ENCODE data around the gene PTTG1.

PTTG1 gene

GRCh38 chr5:160390787-160391696 lies 30.6 kb upstream of the PTTG1 start:
- no peak overlapping the region for H3K9ac ChIP-seq (ENCODE audit: low read depth, low read length, poor library complexity, severe bottlenecking)
- no peaks in the 10 kb centered on the region for H3K36me3 ChIP-seq (ENCODE audit: insufficient read depth, low read length)
- H3K9me3 ChIP-seq (ENCODE audit: insufficient read depth, low read depth, low read length), result no peaks in the 10 kb centered on the region
- H3K79me2 ChIP-seq (ENCODE audit: insufficient read depth, low read length), result no peaks in the 10 kb centered on the region
- H3K27me3 ChIP-seq (ENCODE audit: insufficient read depth, low read length, poor library complexity, severe bottlenecking), result no peaks in the 10 kb centered on the region
- no peaks in the 10 kb centered on the region for H4K20me1 ChIP-seq (ENCODE audit: insufficient read depth, low read length, poor library complexity, severe bottlenecking)
- no peak for TF ChIP-seq EZH2phosphoT487 (IDR thresholded peaks at IDR 0.05; ENCODE audit: borderline replicate concordance)
- TF ChIP-seq CTCF (conservative IDR thresholded peaks at IDR 0.05; ENCODE audit: low read length), result peak; percentile 57
- H3K4me2 ChIP-seq (ENCODE audit: low read depth, low read length, poor library complexity, severe bottlenecking), result no peak overlapping the region
- H3K9me2 ChIP-seq (replicated peaks; ENCODE audit: low read depth, low read length), result no peaks in the 10 kb centered on the region
- no peak overlapping the region for H3K4me3 ChIP-seq (ENCODE audit: low read length, poor library complexity, severe bottlenecking)
- H3K4me1 ChIP-seq (ENCODE audit: insufficient read depth, low read length, poor library complexity, severe bottlenecking), result no peaks in the 10 kb centered on the region
- H2AFZ ChIP-seq (ENCODE audit: low read length), result no peak overlapping the region
- no peaks in the 10 kb centered on the region for H3F3A ChIP-seq (ENCODE audit: low read depth)

- Histone ChIP-seq H3K36me3 (ENCODE audit: insufficient read depth, low read length) (no peaks in the 10 kb centered on the region), H3K79me2 (ENCODE audit: insufficient read depth, low read length) (peaks cover 14% of the 10 kb centered on the region), H3K4me3 (ENCODE audit: low read length, poor library complexity, severe bottlenecking) (no peak overlapping the region), H3K9me3 (ENCODE audit: insufficient read depth, low read depth, low read length) (no peaks in the 10 kb centered on the region), H3K27me3 (ENCODE audit: insufficient read depth, low read length, poor library complexity, severe bottlenecking) (no peaks in the 10 kb centered on the region), H3K4me1 (ENCODE audit: insufficient read depth, low read length, poor library complexity, severe bottlenecking) (peaks cover 9% of the 10 kb centered on the region), H3F3A (ENCODE audit: low read depth) (no peaks in the 10 kb centered on the region), H3K4me2 (ENCODE audit: low read depth, low read length, poor library complexity, severe bottlenecking) (no peak overlapping the region), H3K9me2 (replicated peaks; ENCODE audit: low read depth, low read length) (no peaks in the 10 kb centered on the region), H4K20me1 (ENCODE audit: insufficient read depth, low read length, poor library complexity, severe bottlenecking) (no peaks in the 10 kb centered on the region), H2AFZ (ENCODE audit: low read length) (no peak overlapping the region), H3K9ac (ENCODE audit: low read depth, low read length, poor library complexity, severe bottlenecking) (no peak overlapping the region)
- no peak for TF ChIP-seq EZH2phosphoT487 (IDR thresholded peaks at IDR 0.05; ENCODE audit: borderline replicate concordance)
- no peak for TF ChIP-seq CTCF (conservative IDR thresholded peaks at IDR 0.05; ENCODE audit: low read length)
These were observed 26.5 kb upstream of the PTTG1 start for GRCh38 chr5:160395111-160395510.

GRCh38 chr5:160397492-160397891 lies 24.2 kb upstream of the PTTG1 start:
- H3K36me3 ChIP-seq (ENCODE audit: insufficient read depth, low read length), result no peaks in the 10 kb centered on the region
- peak overlapping the region; percentile 31 for H3K4me2 ChIP-seq (ENCODE audit: low read depth, low read length, poor library complexity, severe bottlenecking)
- H3K4me3 ChIP-seq (ENCODE audit: low read length, poor library complexity, severe bottlenecking), result no peak overlapping the region
- H3K79me2 ChIP-seq (ENCODE audit: insufficient read depth, low read length), result peaks cover 14% of the 10 kb centered on the region
- H3K4me1 ChIP-seq (ENCODE audit: insufficient read depth, low read length, poor library complexity, severe bottlenecking), result peaks cover 9% of the 10 kb centered on the region
- no peak overlapping the region for H2AFZ ChIP-seq (ENCODE audit: low read length)
- H3K9ac ChIP-seq (ENCODE audit: low read depth, low read length, poor library complexity, severe bottlenecking), result no peak overlapping the region
- no peaks in the 10 kb centered on the region for H3K9me2 ChIP-seq (replicated peaks; ENCODE audit: low read depth, low read length)
- TF ChIP-seq EZH2phosphoT487 (IDR thresholded peaks at IDR 0.05; ENCODE audit: borderline replicate concordance), result no peak
- no peak for TF ChIP-seq CTCF (conservative IDR thresholded peaks at IDR 0.05; ENCODE audit: low read length)
- no peaks in the 10 kb centered on the region for H4K20me1 ChIP-seq (ENCODE audit: insufficient read depth, low read length, poor library complexity, severe bottlenecking)
- no peaks in the 10 kb centered on the region for H3K9me3 ChIP-seq (ENCODE audit: insufficient read depth, low read depth, low read length)
- no peaks in the 10 kb centered on the region for H3K27me3 ChIP-seq (ENCODE audit: insufficient read depth, low read length, poor library complexity, severe bottlenecking)
- H3F3A ChIP-seq (ENCODE audit: low read depth), result no peaks in the 10 kb centered on the region
